ENCODE measurements around the gene ADK. TPM values are rescaled to one million over a fixed set of nuclear protein-coding genes. Genes with fewer than 3 reads are reported as not detected.

ADK gene
- total RNA-seq, 4 donors from 2014 or later: 15.9 to 28.8 (median 23.3) TPM

- H3K36me3 ChIP-seq: no peaks in the 10 kb centered on the region
- H3K27me3 ChIP-seq: no peaks in the 10 kb centered on the region
- intact Hi-C loops (cut with DNase I; ENCODE audit: low total_unique reads): no loop called here
- no peak for ATAC-seq
- no peak overlapping the region for H3K27ac ChIP-seq
- H3K9me3 ChIP-seq: no peaks in the 10 kb centered on the region
- no peaks in the 10 kb centered on the region for H3K4me1 ChIP-seq
- in situ Hi-C loops (cut with MboI; ENCODE audit: low sequenced_read_pairs in 4 of 4): no loop called here
- no peak for DNase-seq
- TF ChIP-seq CTCF (IDR thresholded peaks at IDR 0.05 in 4 of 5, conservative IDR thresholded peaks at IDR 0.05 in 1 of 5) (no peak), POLR2A (IDR thresholded peaks at IDR 0.05) (no peak)
- no peak overlapping the region for H3K4me3 ChIP-seq
Observed at GRCh38 chr10:74502963-74503608, 352.1 kb downstream of the ADK start.

- in situ Hi-C loops (cut with MboI; ENCODE audit: low sequenced_read_pairs in 4 of 4): no loop called here
- Histone ChIP-seq H3K4me1 (no peaks in the 10 kb centered on the region), H3K36me3 (no peaks in the 10 kb centered on the region), H3K4me3 (no peak overlapping the region), H3K27ac (no peak overlapping the region), H3K27me3 (no peaks in the 10 kb centered on the region), H3K9me3 (peaks cover 0 to 12% (median 0%) of the 10 kb centered on the region in 3 donors)
- ATAC-seq (no peak), DNase-seq (no peak)
- TF ChIP-seq CTCF (IDR thresholded peaks at IDR 0.05 in 4 of 5, conservative IDR thresholded peaks at IDR 0.05 in 1 of 5) (no peak), POLR2A (IDR thresholded peaks at IDR 0.05) (no peak)
- intact Hi-C loops (cut with DNase I; ENCODE audit: low total_unique reads): no loop called here
Observed at GRCh38 chr10:74507951-74508350, 356.9 kb downstream of the ADK start.

GRCh38 chr10:74510594-74510993 is 359.6 kb downstream of the ADK start:
- intact Hi-C loops (cut with DNase I; ENCODE audit: low total_unique reads) (no loop called here), in situ Hi-C loops (cut with MboI; ENCODE audit: low sequenced_read_pairs in 4 of 4) (no loop called here)
- DNase-seq: no peak
- Histone ChIP-seq H3K27ac (no peak overlapping the region), H3K4me1 (no peaks in the 10 kb centered on the region), H3K27me3 (no peaks in the 10 kb centered on the region), H3K9me3 (peaks cover 0 to 19% (median 0%) of the 10 kb centered on the region in 3 donors), H3K4me3 (no peak overlapping the region), H3K36me3 (no peaks in the 10 kb centered on the region)
- no peak for TF ChIP-seq POLR2A (IDR thresholded peaks at IDR 0.05)
- TF ChIP-seq CTCF (IDR thresholded peaks at IDR 0.05 in 4 of 5, conservative IDR thresholded peaks at IDR 0.05 in 1 of 5): no peak
- no peak for ATAC-seq

GRCh38 chr10:74511051-74511450 is 360.0 kb downstream of the ADK start:
- peaks cover 0 to 19% (median 0%) of the 10 kb centered on the region in 3 donors for H3K9me3 ChIP-seq
- in situ Hi-C loops (cut with MboI; ENCODE audit: low sequenced_read_pairs in 4 of 4): no loop called here
- intact Hi-C loops (cut with DNase I; ENCODE audit: low total_unique reads): no loop called here

More at GRCh38 chr10:74511051-74511450, 360.0 kb downstream of the ADK start:
- H3K27me3 ChIP-seq: no peaks in the 10 kb centered on the region
- no peaks in the 10 kb centered on the region for H3K4me1 ChIP-seq
- no peak for ATAC-seq
- DNase-seq: no peak
- H3K4me3 ChIP-seq: no peak overlapping the region
- H3K27ac ChIP-seq: no peak overlapping the region
- no peaks in the 10 kb centered on the region for H3K36me3 ChIP-seq
- TF ChIP-seq CTCF (IDR thresholded peaks at IDR 0.05 in 4 of 5, conservative IDR thresholded peaks at IDR 0.05 in 1 of 5) (no peak), POLR2A (IDR thresholded peaks at IDR 0.05) (no peak)
